ENCODE measurements around the gene SERPINE1.
"Not testable (repeated sequence)": the region's sequence is repeated elsewhere in the genome, so short reads cannot be mapped to it uniquely, and the experiment has no call there.

Gene SERPINE1

GRCh38 chr7:101126651-101127459, at the start of gene SERPINE1:
Gene SERPINE1 (plus strand): TSS chr7:101127104. CDS start chr7:101128394, 1,290 bp downstream.
- peak within 1 kb of the TSS; percentile 65 for H3K27ac ChIP-seq (ENCODE audit: low read length)
- H3K4me3 ChIP-seq (ENCODE audit: low read depth in 1 of 2, low read length in 2 of 2) = peak within 1 kb of the TSS; percentile 40 to 60
- H3K4me1 ChIP-seq (ENCODE audit: control insufficient read depth in 1 of 2, insufficient read depth in 2 of 2, low read length in 2 of 2) = peaks cover 3 to 32% of the 10 kb centered on the region in 2 donors
- H3K36me3 ChIP-seq (ENCODE audit: control insufficient read depth in 1 of 2, insufficient read depth in 2 of 2, low read length in 2 of 2) = no peaks in the 10 kb centered on the region
- no peaks in the 10 kb centered on the region for H3K27me3 ChIP-seq (ENCODE audit: low read depth, low read length)
- H3K9me3 ChIP-seq (ENCODE audit: control insufficient read depth in 1 of 2, low read length in 2 of 2) = no peaks in the 10 kb centered on the region

GRCh38 chr7:101077303-101078086, 49.4 kb upstream of the SERPINE1 start:
- Histone ChIP-seq H3K36me3 (ENCODE audit: control insufficient read depth in 1 of 2, insufficient read depth in 2 of 2, low read length in 2 of 2) (no peaks in the 10 kb centered on the region), H3K9me3 (ENCODE audit: control insufficient read depth in 1 of 2, low read length in 2 of 2) (no peaks in the 10 kb centered on the region), H3K4me1 (ENCODE audit: control insufficient read depth in 1 of 2, insufficient read depth in 2 of 2, low read length in 2 of 2) (no peaks in the 10 kb centered on the region), H3K27ac (ENCODE audit: low read length) (no peak overlapping the region), H3K27me3 (ENCODE audit: low read depth, low read length) (no peaks in the 10 kb centered on the region), H3K4me3 (ENCODE audit: low read depth in 1 of 2, low read length in 2 of 2) (no peak overlapping the region)

GRCh38 chr7:101081432-101081831, 45.5 kb upstream of the SERPINE1 start:
- no peaks in the 10 kb centered on the region for H3K27me3 ChIP-seq (ENCODE audit: low read depth, low read length)
- no peak overlapping the region for H3K4me3 ChIP-seq (ENCODE audit: low read depth in 1 of 2, low read length in 2 of 2)
- no peak overlapping the region for H3K27ac ChIP-seq (ENCODE audit: low read length)
- H3K36me3 ChIP-seq (ENCODE audit: control insufficient read depth in 1 of 2, insufficient read depth in 2 of 2, low read length in 2 of 2) = no peaks in the 10 kb centered on the region
- H3K4me1 ChIP-seq (ENCODE audit: control insufficient read depth in 1 of 2, insufficient read depth in 2 of 2, low read length in 2 of 2) = peaks cover 0 to 11% of the 10 kb centered on the region in 2 donors
- no peaks in the 10 kb centered on the region for H3K9me3 ChIP-seq (ENCODE audit: control insufficient read depth in 1 of 2, low read length in 2 of 2)

GRCh38 chr7:101084865-101085161, 42.1 kb upstream of the SERPINE1 start:
- peak overlapping the region; percentile 85 to 90 for H3K4me3 ChIP-seq (ENCODE audit: low read depth in 1 of 2, low read length in 2 of 2)
- H3K36me3 ChIP-seq (ENCODE audit: control insufficient read depth in 1 of 2, insufficient read depth in 2 of 2, low read length in 2 of 2) = peaks cover 10 to 28% of the 10 kb centered on the region in 2 donors
- H3K4me1 ChIP-seq (ENCODE audit: control insufficient read depth in 1 of 2, insufficient read depth in 2 of 2, low read length in 2 of 2) = peaks cover 4 to 23% of the 10 kb centered on the region in 2 donors
- peak overlapping the region; percentile 92 for H3K27ac ChIP-seq (ENCODE audit: low read length)
- no peaks in the 10 kb centered on the region for H3K9me3 ChIP-seq (ENCODE audit: control insufficient read depth in 1 of 2, low read length in 2 of 2)
- no peaks in the 10 kb centered on the region for H3K27me3 ChIP-seq (ENCODE audit: low read depth, low read length)

GRCh38 chr7:101085162-101085964, 41.5 kb upstream of the SERPINE1 start, which contains the start of gene TRIM56:
Gene TRIM56 (plus strand): TSS chr7:101085481. CDS start chr7:101087313, 1,832 bp downstream.
- Histone ChIP-seq H3K27ac (ENCODE audit: low read length) (peak within 1 kb of the TSS; percentile 92), H3K9me3 (ENCODE audit: control insufficient read depth in 1 of 2, low read length in 2 of 2) (no peaks in the 10 kb centered on the region), H3K4me1 (ENCODE audit: control insufficient read depth in 1 of 2, insufficient read depth in 2 of 2, low read length in 2 of 2) (peaks cover 4 to 23% of the 10 kb centered on the region in 2 donors)

GRCh38 chr7:101087334-101088068, 39.4 kb upstream of the SERPINE1 start:
- H3K4me3 ChIP-seq (ENCODE audit: low read depth in 1 of 2, low read length in 2 of 2) = no peak overlapping the region
- peaks cover 16 to 30% of the 10 kb centered on the region in 2 donors for H3K36me3 ChIP-seq (ENCODE audit: control insufficient read depth in 1 of 2, insufficient read depth in 2 of 2, low read length in 2 of 2)
- H3K4me1 ChIP-seq (ENCODE audit: control insufficient read depth in 1 of 2, insufficient read depth in 2 of 2, low read length in 2 of 2) = peaks cover 4 to 23% of the 10 kb centered on the region in 2 donors
- no peaks in the 10 kb centered on the region for H3K9me3 ChIP-seq (ENCODE audit: control insufficient read depth in 1 of 2, low read length in 2 of 2)
- H3K27ac ChIP-seq (ENCODE audit: low read length) = no peak overlapping the region
- no peaks in the 10 kb centered on the region for H3K27me3 ChIP-seq (ENCODE audit: low read depth, low read length)

More at GRCh38 chr7:101085162-101085964, 41.5 kb upstream of the SERPINE1 start, which contains the start of gene TRIM56:
- Histone ChIP-seq H3K27me3 (ENCODE audit: low read depth, low read length) (no peaks in the 10 kb centered on the region), H3K36me3 (ENCODE audit: control insufficient read depth in 1 of 2, insufficient read depth in 2 of 2, low read length in 2 of 2) (peaks cover 10 to 30% of the 10 kb centered on the region in 2 donors), H3K4me3 (ENCODE audit: low read depth in 1 of 2, low read length in 2 of 2) (peak within 1 kb of the TSS; percentile 85 to 90)

- H3K27me3 ChIP-seq (ENCODE audit: low read depth, low read length) = no peaks in the 10 kb centered on the region
- peaks cover 16 to 30% of the 10 kb centered on the region in 2 donors for H3K36me3 ChIP-seq (ENCODE audit: control insufficient read depth in 1 of 2, insufficient read depth in 2 of 2, low read length in 2 of 2)
- peaks cover 4 to 23% of the 10 kb centered on the region in 2 donors for H3K4me1 ChIP-seq (ENCODE audit: control insufficient read depth in 1 of 2, insufficient read depth in 2 of 2, low read length in 2 of 2)
- H3K9me3 ChIP-seq (ENCODE audit: control insufficient read depth in 1 of 2, low read length in 2 of 2) = no peaks in the 10 kb centered on the region
- no peak overlapping the region for H3K4me3 ChIP-seq (ENCODE audit: low read depth in 1 of 2, low read length in 2 of 2)
- H3K27ac ChIP-seq (ENCODE audit: low read length) = no peak overlapping the region
These were observed 38.9 kb upstream of the SERPINE1 start for GRCh38 chr7:101088069-101088425.

GRCh38 chr7:101088858-101089529, 37.9 kb upstream of the SERPINE1 start:
- Histone ChIP-seq H3K27ac (ENCODE audit: low read length) (no peak overlapping the region), H3K36me3 (ENCODE audit: control insufficient read depth in 1 of 2, insufficient read depth in 2 of 2, low read length in 2 of 2) (peaks cover 16 to 30% of the 10 kb centered on the region in 2 donors), H3K4me3 (ENCODE audit: low read depth in 1 of 2, low read length in 2 of 2) (no peak overlapping the region), H3K27me3 (ENCODE audit: low read depth, low read length) (no peaks in the 10 kb centered on the region), H3K9me3 (ENCODE audit: control insufficient read depth in 1 of 2, low read length in 2 of 2) (no peaks in the 10 kb centered on the region), H3K4me1 (ENCODE audit: control insufficient read depth in 1 of 2, insufficient read depth in 2 of 2, low read length in 2 of 2) (peaks cover 4 to 23% of the 10 kb centered on the region in 2 donors)

GRCh38 chr7:101089876-101090275, 37.0 kb upstream of the SERPINE1 start:
- peaks cover 4 to 20% of the 10 kb centered on the region in 2 donors for H3K4me1 ChIP-seq (ENCODE audit: control insufficient read depth in 1 of 2, insufficient read depth in 2 of 2, low read length in 2 of 2)
- H3K27ac ChIP-seq (ENCODE audit: low read length) = no peak overlapping the region
- H3K27me3 ChIP-seq (ENCODE audit: low read depth, low read length) = no peaks in the 10 kb centered on the region
- no peak overlapping the region for H3K4me3 ChIP-seq (ENCODE audit: low read depth in 1 of 2, low read length in 2 of 2)
- H3K36me3 ChIP-seq (ENCODE audit: control insufficient read depth in 1 of 2, insufficient read depth in 2 of 2, low read length in 2 of 2) = peaks cover 16 to 30% of the 10 kb centered on the region in 2 donors
- H3K9me3 ChIP-seq (ENCODE audit: control insufficient read depth in 1 of 2, low read length in 2 of 2) = no peaks in the 10 kb centered on the region

GRCh38 chr7:101092266-101092905, 34.5 kb upstream of the SERPINE1 start:
- not testable (repeated sequence) for H3K9me3 ChIP-seq (ENCODE audit: control insufficient read depth in 1 of 2, low read length in 2 of 2); H3K4me3 ChIP-seq (ENCODE audit: low read depth in 1 of 2, low read length in 2 of 2); H3K27me3 ChIP-seq (ENCODE audit: low read depth, low read length); H3K27ac ChIP-seq (ENCODE audit: low read length); H3K4me1 ChIP-seq (ENCODE audit: control insufficient read depth in 1 of 2, insufficient read depth in 2 of 2, low read length in 2 of 2)
- peaks cover 11 to 26% of the 10 kb centered on the region in 2 donors for H3K36me3 ChIP-seq (ENCODE audit: control insufficient read depth in 1 of 2, insufficient read depth in 2 of 2, low read length in 2 of 2)

Data from muscle layer of duodenum (tissue), 2 donors.